K562 (cell line): Measurements from ENCODE around the gene ACTL6A. TPM values are rescaled to one million over a fixed set of nuclear protein-coding genes. Genes with fewer than 3 reads are reported as not detected.

ENCODE experiments used
- ARID2 ChIP-seq: fragments of 450-650 bp; IDR thresholded peaks from 2 replicates; pipeline ENCODE4 v1.6.1; 2017; ENCODE audit warnings: antibody characterized with exemption, mild to moderate bottlenecking
- ARNT ChIP-seq, 2 experiments: fragments of 450-650 bp; IDR thresholded peaks; 2 replicates each; pipeline ENCODE4 v1.6.1; 2016; ENCODE audit warnings: mild to moderate bottlenecking in 1 of 2
- BCOR ChIP-seq: fragments of 450-650 bp; IDR thresholded peaks from 2 replicates; pipeline ENCODE4 v1.6.1; 2016
- CBFA2T2 ChIP-seq: fragments of 450-650 bp; conservative IDR thresholded peaks from 2 replicates; pipeline ENCODE4 v1.6.1; 2017; ENCODE audit warnings: mild to moderate bottlenecking
- E2F8 ChIP-seq: fragments of 450-650 bp; IDR thresholded peaks from 2 replicates; pipeline ENCODE4 v1.7.1; 2018; ENCODE audit warnings: mild to moderate bottlenecking, low read depth; ENCODE audit not compliant: partially characterized antibody
- ETV1 ChIP-seq: fragments of 450-650 bp; conservative IDR thresholded peaks from 2 replicates; pipeline ENCODE4 v1.6.1; 2016; ENCODE audit warnings: missing genetic modification characterization, control low read depth, low read depth, missing compliant biosample characterization
- GATA2 ChIP-seq: sonication (generic); formaldehyde crosslinking; IDR thresholded peaks from 2 replicates; pipeline ENCODE4 v1.4.0; 2020; ENCODE audit warnings: mild to moderate bottlenecking, missing genetic modification reagents
- ILF3 ChIP-seq: fragments of 450-650 bp; IDR thresholded peaks from 2 replicates; pipeline ENCODE4 v1.6.1; 2018; ENCODE audit warnings: antibody characterized with exemption, mild to moderate bottlenecking, moderate library complexity, borderline replicate concordance
- KDM1A ChIP-seq, 2 experiments: fragments of 450-650 bp; IDR thresholded peaks; 2 replicates each; pipeline ENCODE4 v1.6.1; 2016; ENCODE audit warnings: mild to moderate bottlenecking in 2 of 2
- LEF1 ChIP-seq: fragments of 450-650 bp; IDR thresholded peaks from 2 replicates; pipeline ENCODE4 v1.6.1; 2016; ENCODE audit warnings: mild to moderate bottlenecking
- MNT ChIP-seq, 2 experiments: fragments of 450-650 bp; conservative IDR thresholded peaks; 2 replicates each; pipeline ENCODE4 v1.6.1; 2017; ENCODE audit warnings: mild to moderate bottlenecking in 2 of 2, moderate library complexity in 2 of 2
- NFE2 ChIP-seq: IDR thresholded peaks from 2 replicates; pipeline ENCODE4 v1.6.1; 2014; ENCODE audit warnings: antibody characterized with exemption, low read depth
- NFE2L1 ChIP-seq: fragments of 450-650 bp; IDR thresholded peaks from 2 replicates; pipeline ENCODE4 v1.6.1; 2016; ENCODE audit warnings: missing genetic modification characterization, low read depth, mild to moderate bottlenecking, missing compliant biosample characterization, moderate library complexity, borderline replicate concordance
- PML ChIP-seq: IDR thresholded peaks from 2 replicates; pipeline ENCODE4 v1.6.1; 2012; ENCODE audit warnings: low read length, inconsistent platforms
- POLR2H ChIP-seq: IDR thresholded peaks from 2 replicates; pipeline ENCODE4 v1.6.1; 2016; ENCODE audit warnings: missing genetic modification characterization, low read depth, mild to moderate bottlenecking, control low read depth, missing compliant biosample characterization, moderate library complexity
- RBM22 ChIP-seq: fragments of 200-400 bp; formaldehyde crosslinking; IDR thresholded peaks from 2 replicates; pipeline ENCODE4 v1.6.1; 2018; ENCODE audit warnings: low read length, low read depth; ENCODE audit not compliant: poor library complexity, severe bottlenecking
- SNRNP70 ChIP-seq: fragments of 200-400 bp; formaldehyde crosslinking; optimal IDR thresholded peaks from 2 replicates; pipeline ENCODE3; 2017; ENCODE audit warnings: low read depth, low read length
- SREBF2 ChIP-seq: sonication (generic); formaldehyde crosslinking; IDR thresholded peaks from 2 replicates; pipeline ENCODE4 v1.4.0; 2020; ENCODE audit warnings: mild to moderate bottlenecking, missing genetic modification reagents
- TRIM24 ChIP-seq, 2 experiments: fragments of 450-650 bp; IDR thresholded peaks; 2 replicates each; pipeline ENCODE4 v1.6.1; 2016
- YY1 ChIP-seq, 3 experiments: IDR thresholded peaks; 2 replicates each; pipeline ENCODE4 v1.6.1; 2011; ENCODE audit warnings: low read length in 2 of 3, mild to moderate bottlenecking in 2 of 3, moderate library complexity in 2 of 3, borderline replicate concordance in 1 of 3, control low read depth in 1 of 3, low read depth in 1 of 3; ENCODE audit not compliant: insufficient read depth in 3 of 3, insufficient replicate concordance in 2 of 3, control insufficient read depth in 1 of 3, insufficient read length in 1 of 3; ENCODE audit errors: extremely low read depth in 1 of 3
- ZFPM2 ChIP-seq: fragments of 250-450 bp; sonication (Bioruptor Pico); IDR thresholded peaks from 2 replicates; pipeline ENCODE4 v1.5.1; 2022; ENCODE audit warnings: mild to moderate bottlenecking
- ZNF280A ChIP-seq: fragments of 450-650 bp; IDR thresholded peaks from 2 replicates; pipeline ENCODE4 v1.6.1; 2018; ENCODE audit warnings: mild to moderate bottlenecking, low read depth; ENCODE audit not compliant: partially characterized antibody
- ZNF384 ChIP-seq: IDR thresholded peaks from 2 replicates; pipeline ENCODE4 v1.6.1; 2012; ENCODE audit warnings: low read depth, low read length, improper control_type of control experiment
- polyA plus RNA-seq, 8 experiments: library from polyadenylated mRNA; depleted of rRNA in 4 of 8; stranded (reverse) in 5 of 8; unstranded in 3 of 8; fragments of >200 nt; fragmentation: Nextera tagmentation in 2 of 8; fragmentation: Illumina TruSeq in 1 of 8; extraction: Ambion mirVana in 2 of 8; extraction: Trizol in 1 of 8; gene quantifications; 2 replicates each; pipeline versions ENCODE4 v1.2.1 to v1.2.3, GENCODE V29; 2011 to 2014; ENCODE audit warnings: inconsistent platforms in 1 of 8, missing spikeins in 1 of 8
- total RNA-seq, 7 experiments: library from RNA; depleted of rRNA in 6 of 7; stranded (reverse); fragments of >200 nt in 6 of 7; fragmentation: Illumina TruSeq in 2 of 7; extraction: Trizol in 2 of 7; gene quantifications; 2 replicates each; pipeline versions ENCODE4 v1.2.1 to v1.2.3, GENCODE V29; 2011 to 2021; ENCODE audit warnings: low replicate concordance in 1 of 7

Gene ACTL6A
- total and polyA plus RNA-seq, 9 of the 15 experiments (the other 6 are each of a cell fraction or from before 2014, with no cell fraction given), result 107 to 243 (median 157) TPM

GRCh38 chr3:179615458-179616173 is 52.9 kb downstream of the ACTL6A start (continued):
- TF ChIP-seq NFE2L1 (no peak), ILF3 (0 out of 2 replicates have a peak, but pooled peaks have one; percentile 25), MNT (conservative IDR thresholded peaks at IDR 0.05) (0 out of 4 replicates have a peak, but pooled peaks of 1 of the 2 experiments have one; percentile 34), CBFA2T2 (peak; percentile 83), ETV1 (tag) (peak; percentile 50; the same call in 1 of the 2 replicates), NFE2 (peak; percentile 65), GATA2 (CRISPR knock-in tag) (peak; percentile 46; the same call in 1 of the 2 replicates), SREBF2 (CRISPR knock-in tag) (no peak), TRIM24 (IDR thresholded peaks at IDR 0.05) (peak in 1 of 2 experiments; percentile 41; a peak in 1 of 4 replicates), POLR2H (tag) (peak; percentile 37; the same call in 1 of the 2 replicates), ARNT (IDR thresholded peaks at IDR 0.05) (peak in 1 of 2 experiments; percentile 87; a peak in 2 of 4 replicates), BCOR (no peak), PML (peak; percentile 78), YY1 (IDR thresholded peaks at IDR 0.05; ENCODE audit: borderline replicate concordance in 1 of 3, control insufficient read depth in 1 of 3, extremely low read depth in 1 of 3, insufficient read depth in 3 of 3, insufficient read length in 1 of 3, insufficient replicate concordance in 2 of 3, low read depth in 1 of 3, low read length in 2 of 3) (peak in 1 of 3 experiments; percentile 53), KDM1A (IDR thresholded peaks at IDR 0.05) (peak; percentile 95 to 96), ZFPM2 (CRISPR knock-in tag) (no peak), ZNF384 (peak; percentile 32; the same call in 1 of the 2 replicates), RBM22 (no peak), SNRNP70 (no peak), LEF1 (peak; percentile 79; the same call in 1 of the 2 replicates), ARID2 (no peak), ZNF280A (no peak), E2F8 (no peak)
